Thyroid gland (tissue), 4 donors: Measurements from ENCODE around the gene GPR75. TPM values are rescaled to one million over a fixed set of nuclear protein-coding genes. Genes with fewer than 3 reads are reported as not detected.
"Not testable (repeated sequence)": the region's sequence is repeated elsewhere in the genome, so short reads cannot be mapped to it uniquely, and the experiment has no call there.

Experiments used
- DNase-seq, 2 donors: peaks; one replicate each; pipeline ENCODE4 v3.0.0-alpha.2; 2019
- H3K27ac ChIP-seq, 3 donors: fragments of 200-600 bp; sonication (generic); 1 replicate in 2 of 3; 2 replicates in 1 of 3; pipeline ENCODE4 v1.5.1; 2016 to 2019; ENCODE audit warnings: mild to moderate bottlenecking in 1 of 3, moderate library complexity in 1 of 3
- H3K27me3 ChIP-seq: fragments of 200-600 bp; sonication (generic); one replicate; pipeline ENCODE4 v1.5.1; 2019
- H3K36me3 ChIP-seq, 2 donors: fragments of 200-600 bp; sonication (generic); one replicate each; pipeline ENCODE4 v1.5.1; 2016 to 2019
- H3K4me1 ChIP-seq, 2 donors: fragments of 200-600 bp; sonication (generic); one replicate each; pipeline ENCODE4 v1.5.1; 2017 to 2019
- H3K4me3 ChIP-seq, 3 donors: fragments of 200-600 bp; sonication (generic); replicated peaks in 1 of 3; 1 replicate in 2 of 3; 2 replicates in 1 of 3; pipeline ENCODE4 v1.5.1; 2016; ENCODE audit warnings: mild to moderate bottlenecking in 1 of 3
- H3K9me3 ChIP-seq: fragments of 200-600 bp; sonication (generic); one replicate; pipeline ENCODE4 v1.5.1; 2017
- POLR2A ChIP-seq, 2 donors: fragments of 450-650 bp; IDR thresholded peaks; one replicate each; pipeline ENCODE4 v1.6.1; 2017; ENCODE audit warnings: antibody characterized with exemption in 2 of 2, mild to moderate bottlenecking in 2 of 2, moderate library complexity in 1 of 2
- WGBS, 2 donors: methylation state at CpG; one replicate each; pipeline ENCODE4 v1.1.5; 2017; 5-methylcytosine and 5-hydroxymethylcytosine counted together
- intact Hi-C: fragments of 100-400 bp; cut with DNase I; formaldehyde crosslinking; loops from one replicate; pipeline ENCODE4 v1.15.1; 2023
- total RNA-seq, 4 donors: library from RNA; depleted of rRNA; stranded (reverse); fragments of >200 nt; gene quantifications; one replicate each; pipeline ENCODE4 v1.2.3, GENCODE V29; 2016
- TF ChIP-seq, protein P1 (sequence below), 6 experiments: fragments of 200-600 bp in 3 of 6; fragments of 450-650 bp in 3 of 6; sonication (generic) in 3 of 6; IDR thresholded peaks; one replicate each; pipeline ENCODE4 v1.5.1; 2016 to 2019; ENCODE audit warnings: antibody characterized with exemption in 6 of 6, mild to moderate bottlenecking in 2 of 6, inconsistent platforms in 1 of 6, moderate library complexity in 1 of 6

GPR75 gene
- total RNA-seq, 4 donors from 2014 or later, result 3.7 to 7.9 (median 6.1) TPM

DNA sequence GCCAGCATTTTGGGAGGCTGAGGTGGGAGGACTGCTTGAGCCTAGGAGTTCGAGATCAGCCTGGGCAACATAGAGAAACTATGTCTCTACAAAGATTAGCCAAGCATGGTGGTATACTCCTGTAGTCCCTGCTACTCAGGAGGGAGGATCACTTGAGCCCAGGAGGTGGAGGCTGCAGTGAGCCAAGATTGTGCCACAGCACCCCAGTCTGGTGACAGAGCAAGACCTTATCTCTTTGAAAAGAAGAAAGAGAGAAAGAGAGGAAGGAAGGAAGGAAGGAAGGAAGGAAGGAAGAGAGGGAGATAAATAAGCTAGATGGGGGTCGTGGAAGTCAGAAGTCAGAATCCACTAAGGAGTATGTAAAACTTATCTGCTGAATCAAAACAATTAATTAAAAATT is 16.2 kb downstream of the GPR75 start:
- DNase-seq, result no peak
- H3K27ac ChIP-seq, result no peak overlapping the region
- no peaks in the 10 kb centered on the region for H3K36me3 ChIP-seq
- no peak overlapping the region for H3K4me3 ChIP-seq
- WGBS, 2 donors, result 61 to 78% methylated on average over 2 of the region's 2 CpGs
- TF ChIP-seq POLR2A (IDR thresholded peaks at IDR 0.05), result no peak
- TF ChIP-seq, protein P1, sequence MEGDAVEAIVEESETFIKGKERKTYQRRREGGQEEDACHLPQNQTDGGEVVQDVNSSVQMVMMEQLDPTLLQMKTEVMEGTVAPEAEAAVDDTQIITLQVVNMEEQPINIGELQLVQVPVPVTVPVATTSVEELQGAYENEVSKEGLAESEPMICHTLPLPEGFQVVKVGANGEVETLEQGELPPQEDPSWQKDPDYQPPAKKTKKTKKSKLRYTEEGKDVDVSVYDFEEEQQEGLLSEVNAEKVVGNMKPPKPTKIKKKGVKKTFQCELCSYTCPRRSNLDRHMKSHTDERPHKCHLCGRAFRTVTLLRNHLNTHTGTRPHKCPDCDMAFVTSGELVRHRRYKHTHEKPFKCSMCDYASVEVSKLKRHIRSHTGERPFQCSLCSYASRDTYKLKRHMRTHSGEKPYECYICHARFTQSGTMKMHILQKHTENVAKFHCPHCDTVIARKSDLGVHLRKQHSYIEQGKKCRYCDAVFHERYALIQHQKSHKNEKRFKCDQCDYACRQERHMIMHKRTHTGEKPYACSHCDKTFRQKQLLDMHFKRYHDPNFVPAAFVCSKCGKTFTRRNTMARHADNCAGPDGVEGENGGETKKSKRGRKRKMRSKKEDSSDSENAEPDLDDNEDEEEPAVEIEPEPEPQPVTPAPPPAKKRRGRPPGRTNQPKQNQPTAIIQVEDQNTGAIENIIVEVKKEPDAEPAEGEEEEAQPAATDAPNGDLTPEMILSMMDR (IDR thresholded peaks at IDR 0.05), result no peak
- intact Hi-C loops, result no loop called here
- H3K9me3 ChIP-seq, result no peaks in the 10 kb centered on the region
- H3K4me1 ChIP-seq, result no peaks in the 10 kb centered on the region
- no peaks in the 10 kb centered on the region for H3K27me3 ChIP-seq

DNA sequence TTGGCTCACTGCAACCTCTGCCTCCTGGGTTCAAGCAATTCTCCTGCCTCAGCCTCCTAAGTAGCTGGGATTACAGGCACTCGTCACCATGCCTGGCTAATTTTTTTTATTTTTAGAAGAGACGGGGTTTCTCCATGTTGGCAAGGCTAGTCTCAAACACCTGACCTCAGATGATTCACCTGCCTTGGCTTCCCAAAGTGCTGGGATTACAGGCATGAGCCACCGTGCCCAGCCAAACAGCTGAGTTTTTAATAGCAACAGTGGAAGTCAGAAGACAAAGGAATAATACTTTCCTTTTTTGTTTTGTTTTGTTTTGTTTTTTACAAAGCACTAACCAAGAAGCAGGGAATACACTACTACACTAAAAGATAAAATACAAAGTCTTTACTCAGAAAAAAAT is 16.9 kb downstream of the GPR75 start:
- Histone ChIP-seq H3K4me3 (no peak overlapping the region), H3K9me3 (no peaks in the 10 kb centered on the region), H3K4me1 (no peaks in the 10 kb centered on the region), H3K27ac (no peak overlapping the region), H3K27me3 (no peaks in the 10 kb centered on the region), H3K36me3 (no peaks in the 10 kb centered on the region)
- intact Hi-C loops, result no loop called here
- DNase-seq, result no peak
- 84 to 85% methylated on average over 3 of the region's 3 CpGs for WGBS, 2 donors
- TF ChIP-seq, protein P1 (IDR thresholded peaks at IDR 0.05), result no peak
- no peak for TF ChIP-seq POLR2A (IDR thresholded peaks at IDR 0.05)

DNA sequence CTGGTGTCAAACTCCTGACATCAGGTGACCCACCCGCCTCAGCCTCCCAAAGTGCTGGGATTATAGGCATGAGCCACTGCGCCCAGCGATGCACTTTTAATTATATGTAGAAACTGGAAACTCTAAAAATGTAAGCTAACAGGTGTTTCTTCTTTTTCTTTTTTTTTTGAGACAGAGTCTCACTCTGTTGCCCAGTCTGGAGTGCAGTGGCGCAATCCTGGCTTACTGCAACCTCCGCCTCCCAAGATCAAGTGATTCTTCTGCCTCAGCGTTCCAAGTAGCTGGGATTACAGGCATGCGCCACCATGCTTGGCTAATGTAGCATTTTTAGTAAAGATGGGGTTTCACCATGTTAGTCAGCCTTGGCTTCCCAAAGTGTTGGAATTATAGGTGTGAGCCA is 18.1 kb downstream of the GPR75 start:
- H3K36me3 ChIP-seq, DNase-seq, intact Hi-C loops, H3K9me3 ChIP-seq, H3K4me3 ChIP-seq, H3K27me3 ChIP-seq, H3K4me1 ChIP-seq, H3K27ac ChIP-seq: not testable (repeated sequence)
- 91 to 94% methylated on average over 7 of the region's 7 CpGs for WGBS, 2 donors

DNA sequence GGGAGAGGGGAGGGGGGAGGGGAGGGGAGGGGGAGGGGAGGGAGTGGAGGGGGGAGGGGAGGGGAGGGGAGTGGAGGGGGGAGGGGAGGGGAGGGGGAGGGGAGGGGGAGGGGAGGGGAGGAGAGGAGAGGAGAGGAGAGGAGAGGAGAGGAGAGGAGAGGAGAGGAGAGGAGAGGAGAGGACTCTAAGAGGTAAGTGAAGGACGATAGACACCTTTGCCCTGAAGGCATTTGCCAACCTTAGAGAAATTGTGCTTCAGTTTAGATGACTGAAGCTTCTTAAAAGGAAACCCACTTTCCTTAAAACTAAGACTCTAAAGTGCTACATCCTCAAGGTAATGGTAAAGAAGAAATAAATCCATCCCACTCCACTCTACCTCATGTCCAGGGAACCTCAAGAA is 19.2 kb downstream of the GPR75 start:
- WGBS, 2 donors, result 66 to 78% methylated on average over 1 of the region's 1 CpG
- intact Hi-C loops, result no loop called here
- Histone ChIP-seq H3K36me3 (no peaks in the 10 kb centered on the region), H3K4me1 (no peaks in the 10 kb centered on the region), H3K4me3 (no peak overlapping the region), H3K27ac (no peak overlapping the region), H3K9me3 (no peaks in the 10 kb centered on the region), H3K27me3 (no peaks in the 10 kb centered on the region)
- DNase-seq, result no peak
- TF ChIP-seq, protein P1 (IDR thresholded peaks at IDR 0.05), result no peak
- TF ChIP-seq POLR2A (IDR thresholded peaks at IDR 0.05), result no peak

DNA sequence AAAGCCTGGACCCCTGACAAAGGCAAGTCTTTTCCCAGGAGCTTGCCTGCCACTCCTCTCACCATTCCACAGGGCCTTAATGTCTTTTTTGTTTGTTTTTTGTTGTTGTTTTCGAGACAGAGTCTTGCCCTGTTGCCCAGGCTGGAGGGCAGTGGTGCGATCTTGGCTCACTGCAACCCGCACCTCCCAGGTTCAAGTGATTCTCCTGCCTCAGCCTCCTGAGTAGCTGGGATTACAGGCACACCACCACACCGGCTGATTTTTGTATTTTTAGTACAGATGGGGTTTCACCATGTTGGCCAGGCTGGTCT is 29.8 kb downstream of the GPR75 start:
- WGBS, 2 donors, result 85 to 89% methylated on average over 4 of the region's 4 CpGs
- DNase-seq, H3K27ac ChIP-seq, H3K4me1 ChIP-seq, intact Hi-C loops, H3K36me3 ChIP-seq, H3K27me3 ChIP-seq, H3K9me3 ChIP-seq, H3K4me3 ChIP-seq: not testable (repeated sequence)

DNA sequence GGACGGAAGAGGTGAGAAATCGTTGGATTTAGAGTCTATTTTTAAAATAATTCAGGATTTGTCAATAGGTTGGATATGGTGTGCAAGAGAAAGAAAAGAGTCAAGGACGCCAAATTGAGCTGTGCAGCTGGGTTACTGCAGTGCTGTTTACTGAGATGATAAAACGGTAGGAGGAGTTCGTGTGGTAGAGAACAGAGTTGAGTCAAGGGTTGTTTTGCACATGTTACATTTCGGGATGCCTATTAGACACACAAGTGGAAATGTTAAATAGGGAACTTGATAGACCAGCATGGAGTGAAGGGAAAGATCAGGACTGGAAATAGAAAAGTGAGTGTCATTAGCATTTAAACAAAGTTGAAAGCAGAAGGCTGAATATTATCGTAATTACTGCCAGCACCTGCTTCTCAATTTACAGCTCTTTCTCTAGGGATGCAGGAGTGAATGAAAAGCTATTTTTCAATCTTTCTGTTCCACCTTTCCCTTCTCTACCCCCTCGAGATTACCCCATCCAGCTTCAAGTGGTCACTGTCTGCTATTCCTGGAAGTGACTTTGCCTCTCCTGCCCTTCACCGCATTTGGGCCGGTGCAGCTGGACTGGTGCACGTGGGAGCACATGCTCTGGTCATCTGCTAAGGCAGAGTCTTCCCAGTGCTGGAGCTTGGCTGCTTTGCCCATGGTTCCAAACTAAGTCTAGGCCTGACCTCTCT is 30.3 kb downstream of the GPR75 start:
- intact Hi-C loops, result no loop called here

More for the DNA sequence above, 30.3 kb downstream of the GPR75 start:
- Histone ChIP-seq H3K4me1 (no peaks in the 10 kb centered on the region), H3K9me3 (no peaks in the 10 kb centered on the region), H3K4me3 (no peak overlapping the region), H3K36me3 (no peaks in the 10 kb centered on the region), H3K27me3 (no peaks in the 10 kb centered on the region), H3K27ac (no peak overlapping the region)
- WGBS, 2 donors, result 85 to 88% methylated on average over 11 of the region's 11 CpGs
- DNase-seq, result no peak
- TF ChIP-seq POLR2A (IDR thresholded peaks at IDR 0.05), result no peak
- TF ChIP-seq, protein P1 (IDR thresholded peaks at IDR 0.05), result no peak
